GM23338 (cell line): ENCODE data around the gene UEVLD.

Experiments
- CREB1 ChIP-seq: fragments of 250-450 bp; sonication (Bioruptor Pico); IDR thresholded peaks from 2 replicates; pipeline ENCODE4 v1.5.0; 2020; ENCODE audit warnings: low read depth, mild to moderate bottlenecking, moderate library complexity
- CTCF ChIP-seq, 2 experiments: fragments of 200-600 bp in 1 of 2; sonication (generic) in 1 of 2; conservative IDR thresholded peaks; 2 replicates each; pipeline versions ENCODE4 v1.5.1 to v1.6.1; 2016 to 2017; ENCODE audit warnings: antibody characterized with exemption in 2 of 2, low read depth in 2 of 2, mild to moderate bottlenecking in 2 of 2, moderate library complexity in 1 of 2
- ETS1 ChIP-seq: IDR thresholded peaks from 2 replicates; pipeline ENCODE4 v1.6.1; 2016; ENCODE audit warnings: antibody characterized with exemption
- EZH2 ChIP-seq: fragments of 200-600 bp; sonication (generic); IDR thresholded peaks from one replicate; pipeline ENCODE4 v1.8.0; 2017; ENCODE audit warnings: antibody characterized with exemption, mild to moderate bottlenecking, low read depth; ENCODE audit not compliant: unreplicated experiment
- EZH2phosphoT487 ChIP-seq: fragments of 200-600 bp; sonication (generic); IDR thresholded peaks from one replicate; pipeline ENCODE4 v1.8.1; 2018; ENCODE audit warnings: antibody characterized with exemption; ENCODE audit not compliant: unreplicated experiment
- JUNB ChIP-seq: IDR thresholded peaks from one replicate; pipeline ENCODE4 v1.6.1; 2016; ENCODE audit warnings: antibody characterized with exemption; ENCODE audit not compliant: unreplicated experiment
- POLR2AphosphoS5 ChIP-seq: IDR thresholded peaks from 2 replicates; pipeline ENCODE4 v1.6.1; 2016; ENCODE audit warnings: antibody characterized with exemption, low read depth
- ZNF114 ChIP-seq: fragments of 250-450 bp; sonication (Bioruptor Pico); IDR thresholded peaks from 2 replicates; pipeline ENCODE4 v1.5.0; 2020; ENCODE audit warnings: mild to moderate bottlenecking, moderate library complexity
- TF ChIP-seq, protein P1 (sequence below): IDR thresholded peaks from one replicate; pipeline ENCODE4 v1.6.1; 2018; ENCODE audit warnings: antibody characterized with exemption; ENCODE audit not compliant: unreplicated experiment

GRCh38 chr11:18578975-18579598 lies 9.4 kb downstream of the UEVLD start:
- no peak for TF ChIP-seq EZH2
- TF ChIP-seq CTCF (conservative IDR thresholded peaks at IDR 0.05; ENCODE audit: low read depth in 2 of 2) = no peak
- no peak for TF ChIP-seq EZH2phosphoT487
- TF ChIP-seq CREB1 = no peak
- TF ChIP-seq POLR2AphosphoS5 = no peak
- no peak for TF ChIP-seq ETS1
- no peak for TF ChIP-seq JUNB
- TF ChIP-seq, protein P1, sequence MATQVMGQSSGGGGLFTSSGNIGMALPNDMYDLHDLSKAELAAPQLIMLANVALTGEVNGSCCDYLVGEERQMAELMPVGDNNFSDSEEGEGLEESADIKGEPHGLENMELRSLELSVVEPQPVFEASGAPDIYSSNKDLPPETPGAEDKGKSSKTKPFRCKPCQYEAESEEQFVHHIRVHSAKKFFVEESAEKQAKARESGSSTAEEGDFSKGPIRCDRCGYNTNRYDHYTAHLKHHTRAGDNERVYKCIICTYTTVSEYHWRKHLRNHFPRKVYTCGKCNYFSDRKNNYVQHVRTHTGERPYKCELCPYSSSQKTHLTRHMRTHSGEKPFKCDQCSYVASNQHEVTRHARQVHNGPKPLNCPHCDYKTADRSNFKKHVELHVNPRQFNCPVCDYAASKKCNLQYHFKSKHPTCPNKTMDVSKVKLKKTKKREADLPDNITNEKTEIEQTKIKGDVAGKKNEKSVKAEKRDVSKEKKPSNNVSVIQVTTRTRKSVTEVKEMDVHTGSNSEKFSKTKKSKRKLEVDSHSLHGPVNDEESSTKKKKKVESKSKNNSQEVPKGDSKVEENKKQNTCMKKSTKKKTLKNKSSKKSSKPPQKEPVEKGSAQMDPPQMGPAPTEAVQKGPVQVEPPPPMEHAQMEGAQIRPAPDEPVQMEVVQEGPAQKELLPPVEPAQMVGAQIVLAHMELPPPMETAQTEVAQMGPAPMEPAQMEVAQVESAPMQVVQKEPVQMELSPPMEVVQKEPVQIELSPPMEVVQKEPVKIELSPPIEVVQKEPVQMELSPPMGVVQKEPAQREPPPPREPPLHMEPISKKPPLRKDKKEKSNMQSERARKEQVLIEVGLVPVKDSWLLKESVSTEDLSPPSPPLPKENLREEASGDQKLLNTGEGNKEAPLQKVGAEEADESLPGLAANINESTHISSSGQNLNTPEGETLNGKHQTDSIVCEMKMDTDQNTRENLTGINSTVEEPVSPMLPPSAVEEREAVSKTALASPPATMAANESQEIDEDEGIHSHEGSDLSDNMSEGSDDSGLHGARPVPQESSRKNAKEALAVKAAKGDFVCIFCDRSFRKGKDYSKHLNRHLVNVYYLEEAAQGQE = no peak
- TF ChIP-seq ZNF114 (CRISPR knock-in tag) = no peak
